DND-41 (cell line): ENCODE results near the gene ITSN1.

Source experiments
- EZH2 ChIP-seq: IDR thresholded peaks from 3 replicates; pipeline ENCODE4 v1.6.1; 2012; ENCODE audit warnings: borderline replicate concordance, low read depth, mild to moderate bottlenecking, moderate library complexity, low read length, inconsistent platforms; ENCODE audit not compliant: severe bottlenecking
- TF ChIP-seq, protein P1 (sequence below): IDR thresholded peaks from 2 replicates; pipeline ENCODE4 v1.5.1; 2012; ENCODE audit warnings: borderline replicate concordance, low read length, moderate library complexity, mild to moderate bottlenecking; ENCODE audit not compliant: poor library complexity, severe bottlenecking; ENCODE audit errors: extremely low read depth

DNA sequence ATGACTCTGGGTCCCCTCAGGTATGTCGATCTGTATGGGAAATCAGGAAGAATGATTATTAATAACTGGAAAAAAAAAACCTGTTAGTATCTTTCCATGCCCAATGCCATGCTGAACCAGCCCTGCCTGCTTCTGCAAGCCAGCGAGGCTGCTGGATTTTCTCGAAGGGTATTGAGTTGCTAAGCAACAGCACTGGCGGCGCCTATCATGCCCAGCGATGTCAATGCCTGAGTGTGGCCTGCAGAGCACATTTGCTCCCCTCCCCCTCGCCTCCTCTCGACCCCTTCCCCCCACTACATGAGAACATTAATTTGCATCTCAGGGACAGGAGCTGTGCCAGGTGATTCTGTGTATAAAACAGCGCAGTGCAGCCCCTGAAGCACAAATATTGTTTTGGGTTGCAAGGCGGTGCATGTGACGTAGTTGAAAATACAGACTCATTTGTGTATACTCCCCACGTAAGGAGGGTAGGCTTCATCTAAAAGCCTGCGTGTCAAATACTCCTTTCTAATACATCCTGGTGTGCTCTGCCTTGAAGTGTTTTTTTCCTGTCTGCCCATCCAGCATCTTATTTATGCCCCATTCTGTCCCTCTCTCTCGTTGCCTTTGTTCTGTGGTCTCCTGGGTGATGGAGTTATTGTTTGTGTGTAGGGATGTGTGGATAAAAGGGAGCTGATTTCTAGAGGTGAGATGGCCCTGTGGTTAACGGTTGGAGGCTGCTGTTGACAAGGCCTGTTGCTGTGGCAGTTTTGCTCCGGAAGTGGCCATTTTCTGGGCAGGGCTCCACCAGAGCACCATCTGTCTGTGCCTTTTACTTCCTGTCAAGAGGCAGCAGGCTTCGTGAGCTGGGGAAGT is 306.0 kb downstream of the ITSN1 start:
- TF ChIP-seq, protein P1, sequence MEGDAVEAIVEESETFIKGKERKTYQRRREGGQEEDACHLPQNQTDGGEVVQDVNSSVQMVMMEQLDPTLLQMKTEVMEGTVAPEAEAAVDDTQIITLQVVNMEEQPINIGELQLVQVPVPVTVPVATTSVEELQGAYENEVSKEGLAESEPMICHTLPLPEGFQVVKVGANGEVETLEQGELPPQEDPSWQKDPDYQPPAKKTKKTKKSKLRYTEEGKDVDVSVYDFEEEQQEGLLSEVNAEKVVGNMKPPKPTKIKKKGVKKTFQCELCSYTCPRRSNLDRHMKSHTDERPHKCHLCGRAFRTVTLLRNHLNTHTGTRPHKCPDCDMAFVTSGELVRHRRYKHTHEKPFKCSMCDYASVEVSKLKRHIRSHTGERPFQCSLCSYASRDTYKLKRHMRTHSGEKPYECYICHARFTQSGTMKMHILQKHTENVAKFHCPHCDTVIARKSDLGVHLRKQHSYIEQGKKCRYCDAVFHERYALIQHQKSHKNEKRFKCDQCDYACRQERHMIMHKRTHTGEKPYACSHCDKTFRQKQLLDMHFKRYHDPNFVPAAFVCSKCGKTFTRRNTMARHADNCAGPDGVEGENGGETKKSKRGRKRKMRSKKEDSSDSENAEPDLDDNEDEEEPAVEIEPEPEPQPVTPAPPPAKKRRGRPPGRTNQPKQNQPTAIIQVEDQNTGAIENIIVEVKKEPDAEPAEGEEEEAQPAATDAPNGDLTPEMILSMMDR: no peak
- TF ChIP-seq EZH2: no peak
